Osteoblast (primary cell): ENCODE data around the gene DCP1A. TPM values are rescaled to one million over a fixed set of nuclear protein-coding genes. Genes with fewer than 3 reads are reported as not detected.
"Not testable (repeated sequence)": the region's sequence is repeated elsewhere in the genome, so short reads cannot be mapped to it uniquely, and the experiment has no call there.

Source experiments
- DNase-seq: peaks from one replicate; pipeline ENCODE4 v3.0.0; 2011; ENCODE audit warnings: low spot score, mixed read lengths; ENCODE audit not compliant: insufficient read length; ENCODE audit errors: missing footprints
- H2AFZ ChIP-seq: 2 replicates; pipeline ENCODE4 v1.6.0; 2011; ENCODE audit warnings: mild to moderate bottlenecking, low read length
- H3K27ac ChIP-seq: 2 replicates; pipeline ENCODE4 v1.5.1; 2011; ENCODE audit warnings: mild to moderate bottlenecking, low read depth, low read length, moderate library complexity
- H3K27me3 ChIP-seq: 2 replicates; pipeline ENCODE4 v1.6.0; 2012; ENCODE audit warnings: mild to moderate bottlenecking, control low read depth, inconsistent platforms, low read length, moderate library complexity; ENCODE audit not compliant: insufficient read depth
- H3K36me3 ChIP-seq: 2 replicates; pipeline ENCODE4 v1.5.1; 2011; ENCODE audit warnings: mild to moderate bottlenecking, low read length, control low read depth, moderate library complexity; ENCODE audit not compliant: insufficient read depth
- H3K4me1 ChIP-seq: 2 replicates; pipeline ENCODE4 v1.5.1; 2011; ENCODE audit warnings: mild to moderate bottlenecking, low read length, control low read depth, moderate library complexity; ENCODE audit not compliant: insufficient read depth
- H3K4me2 ChIP-seq: 2 replicates; pipeline ENCODE4 v1.6.0; 2011; ENCODE audit warnings: mild to moderate bottlenecking, low read length; ENCODE audit not compliant: insufficient read depth
- H3K4me3 ChIP-seq: fragments of 200-600 bp; sonication (generic); 3 replicates; pipeline ENCODE4 v1.5.1; 2012; ENCODE audit warnings: mild to moderate bottlenecking, low read length, inconsistent platforms; ENCODE audit not compliant: insufficient read depth
- H3K79me2 ChIP-seq: 2 replicates; pipeline ENCODE4 v1.6.0; 2012; ENCODE audit warnings: mild to moderate bottlenecking, low read length, control low read depth, inconsistent platforms; ENCODE audit not compliant: insufficient read depth
- H3K9me3 ChIP-seq: 2 replicates; pipeline ENCODE4 v1.5.1; 2011; ENCODE audit warnings: low read depth, low read length, control low read depth
- H4K20me1 ChIP-seq: 2 replicates; pipeline ENCODE4 v1.6.0; 2012; ENCODE audit warnings: mild to moderate bottlenecking, low read length, control low read depth; ENCODE audit not compliant: insufficient read depth
- CTCF ChIP-seq: IDR thresholded peaks from 2 replicates; pipeline ENCODE4 v1.5.1; 2011; ENCODE audit warnings: mild to moderate bottlenecking, low read depth, low read length, moderate library complexity; ENCODE audit errors: extremely low read depth
- total RNA-seq: library from RNA; depleted of rRNA; stranded (reverse); fragments of >200 nt; gene quantifications from 2 replicates; pipeline ENCODE4 v1.2.3, GENCODE V29; 2012

Gene DCP1A
- total RNA-seq, 1 donor, result 16.6 TPM

- Histone ChIP-seq H3K4me1 (peaks cover 15% of the 10 kb centered on the region), H3K79me2 (no peaks in the 10 kb centered on the region), H3K36me3 (no peaks in the 10 kb centered on the region), H3K27ac (no peak overlapping the region), H3K27me3 (no peaks in the 10 kb centered on the region), H3K9me3 (no peaks in the 10 kb centered on the region), H3K4me2 (no peak overlapping the region), H4K20me1 (no peaks in the 10 kb centered on the region), H2AFZ (no peak overlapping the region), H3K4me3 (no peak overlapping the region)
- no peak for TF ChIP-seq CTCF
- no peak for DNase-seq
These were observed 74.1 kb downstream of the DCP1A start for GRCh38 chr3:53273146-53273670.

- Histone ChIP-seq H3K79me2 (no peaks in the 10 kb centered on the region), H2AFZ (peak overlapping the region; percentile 47), H3K27me3 (no peaks in the 10 kb centered on the region), H3K27ac (peak overlapping the region; percentile 90), H3K36me3 (no peaks in the 10 kb centered on the region), H3K4me1 (peaks cover 15% of the 10 kb centered on the region), H3K4me2 (peak overlapping the region; percentile 20), H3K9me3 (no peaks in the 10 kb centered on the region), H3K4me3 (no peak overlapping the region), H4K20me1 (no peaks in the 10 kb centered on the region)
- peak; percentile 97 for DNase-seq
- TF ChIP-seq CTCF, result no peak
These were observed 77.2 kb downstream of the DCP1A start for GRCh38 chr3:53269888-53270880.

- H2AFZ ChIP-seq, H3K79me2 ChIP-seq, H3K27me3 ChIP-seq, H3K4me2 ChIP-seq, DNase-seq, H3K9me3 ChIP-seq, H3K36me3 ChIP-seq, H4K20me1 ChIP-seq, H3K4me3 ChIP-seq: not testable (repeated sequence)
- Histone ChIP-seq H3K4me1 (peaks cover 15% of the 10 kb centered on the region), H3K27ac (peak overlapping the region; percentile 90)
These were observed 78.2 kb downstream of the DCP1A start for GRCh38 chr3:53269193-53269592.

- no peaks in the 10 kb centered on the region for H3K27me3 ChIP-seq
- no peak overlapping the region for H2AFZ ChIP-seq
- peaks cover 15% of the 10 kb centered on the region for H3K4me1 ChIP-seq
- H3K79me2 ChIP-seq, result no peaks in the 10 kb centered on the region
- no peak overlapping the region for H3K4me2 ChIP-seq
- H3K9me3 ChIP-seq, result no peaks in the 10 kb centered on the region
- no peak for DNase-seq
- H4K20me1 ChIP-seq, result no peaks in the 10 kb centered on the region
- H3K36me3 ChIP-seq, result no peaks in the 10 kb centered on the region
- TF ChIP-seq CTCF, result no peak
- H3K27ac ChIP-seq, result no peak overlapping the region
- H3K4me3 ChIP-seq, result no peak overlapping the region
These were observed 79.6 kb downstream of the DCP1A start for GRCh38 chr3:53267766-53268165.
